H9 (cell line): ENCODE data around the gene RASSF3. TPM values are rescaled to one million over a fixed set of nuclear protein-coding genes. Genes with fewer than 3 reads are reported as not detected.

Experiments used
- DNase-seq: peaks from one replicate; pipeline ENCODE4 v3.0.0-alpha.2; 2017
- H2AFZ ChIP-seq: one replicate; pipeline ENCODE4 v1.6.1; 2013; ENCODE audit warnings: mild to moderate bottlenecking, low read length, control low read depth, moderate library complexity
- H2AK5ac ChIP-seq: 2 replicates; pipeline ENCODE4 v1.6.1; 2013; ENCODE audit warnings: low read length, control low read depth, mixed read lengths; ENCODE audit not compliant: insufficient read length
- H2BK120ac ChIP-seq: one replicate; pipeline ENCODE4 v1.6.1; 2013; ENCODE audit warnings: low read depth, mild to moderate bottlenecking, low read length, control low read depth, inconsistent platforms; ENCODE audit not compliant: poor library complexity, severe bottlenecking
- H2BK12ac ChIP-seq: 2 replicates; pipeline ENCODE4 v1.6.1; 2013; ENCODE audit warnings: low read length, control low read depth, mixed read lengths, low read depth; ENCODE audit not compliant: insufficient read length
- H2BK15ac ChIP-seq: 2 replicates; pipeline ENCODE4 v1.6.1; 2013; ENCODE audit warnings: low read depth, low read length, control low read depth
- H2BK20ac ChIP-seq: one replicate; pipeline ENCODE4 v1.6.1; 2013; ENCODE audit warnings: low read depth, mild to moderate bottlenecking, low read length, control low read depth, inconsistent platforms; ENCODE audit not compliant: poor library complexity, severe bottlenecking
- H2BK5ac ChIP-seq: 2 replicates; pipeline ENCODE4 v1.6.1; 2013; ENCODE audit warnings: low read length, control low read depth, mixed read lengths; ENCODE audit not compliant: insufficient read length
- H3K14ac ChIP-seq: 2 replicates; pipeline ENCODE4 v1.6.1; 2013; ENCODE audit warnings: low read length, control low read depth; ENCODE audit not compliant: insufficient read depth
- H3K18ac ChIP-seq: 2 replicates; pipeline ENCODE4 v1.6.1; 2013; ENCODE audit warnings: low read depth, mild to moderate bottlenecking, mixed read lengths, low read length, control low read depth; ENCODE audit not compliant: insufficient read length
- H3K23ac ChIP-seq: 2 replicates; pipeline ENCODE4 v1.6.1; 2013; ENCODE audit warnings: low read length, control low read depth, mixed read lengths, low read depth; ENCODE audit not compliant: insufficient read length
- H3K23me2 ChIP-seq: 2 replicates; pipeline ENCODE4 v1.6.1; 2013; ENCODE audit warnings: low read depth, mild to moderate bottlenecking, mixed read lengths, low read length, control low read depth; ENCODE audit not compliant: insufficient read length, poor library complexity, severe bottlenecking
- H3K27ac ChIP-seq: 2 replicates; pipeline ENCODE4 v1.5.1; 2013; ENCODE audit warnings: low read length, control low read depth, mixed read lengths, low read depth; ENCODE audit not compliant: insufficient read length
- H3K27me3 ChIP-seq: 2 replicates; pipeline ENCODE4 v1.6.1; 2013; ENCODE audit warnings: low read length, control low read depth, inconsistent platforms; ENCODE audit not compliant: insufficient read depth
- H3K4ac ChIP-seq: 2 replicates; pipeline ENCODE4 v1.6.1; 2013; ENCODE audit warnings: low read depth, mild to moderate bottlenecking, control low read depth, inconsistent platforms, low read length, moderate library complexity
- H3K4me1 ChIP-seq: 2 replicates; pipeline ENCODE4 v1.6.1; 2013; ENCODE audit warnings: low read length, control low read depth, inconsistent platforms; ENCODE audit not compliant: insufficient read depth
- H3K4me2 ChIP-seq: 2 replicates; pipeline ENCODE4 v1.6.1; 2013; ENCODE audit warnings: low read length, control low read depth, mixed read lengths; ENCODE audit not compliant: insufficient read length, insufficient read depth
- H3K56ac ChIP-seq: 2 replicates; pipeline ENCODE4 v1.6.1; 2013; ENCODE audit warnings: low read depth, mild to moderate bottlenecking, mixed read lengths, low read length, control low read depth; ENCODE audit not compliant: insufficient read length
- H3K79me1 ChIP-seq: 2 replicates; pipeline ENCODE4 v1.6.1; 2013; ENCODE audit warnings: low read depth, mild to moderate bottlenecking, moderate library complexity, low read length, control low read depth, inconsistent platforms; ENCODE audit not compliant: insufficient read depth, poor library complexity, severe bottlenecking
- H3K79me2 ChIP-seq: 2 replicates; pipeline ENCODE4 v1.6.1; 2013; ENCODE audit warnings: low read length, control low read depth, inconsistent platforms; ENCODE audit not compliant: insufficient read depth
- H3K9ac ChIP-seq: 2 replicates; pipeline ENCODE4 v1.6.1; 2013; ENCODE audit warnings: low read length, control low read depth, mixed read lengths; ENCODE audit not compliant: insufficient read length; ENCODE audit errors: extremely low read depth
- H3K9me3 ChIP-seq: one replicate; pipeline ENCODE4 v1.6.1; 2013; ENCODE audit warnings: low read depth, low read length, inconsistent platforms; ENCODE audit not compliant: control insufficient read depth
- H3T11ph ChIP-seq: one replicate; pipeline ENCODE4 v1.6.1; 2013; ENCODE audit warnings: mild to moderate bottlenecking, low read length, control low read depth, inconsistent platforms
- H4K20me1 ChIP-seq: one replicate; pipeline ENCODE4 v1.6.1; 2013; ENCODE audit not compliant: control insufficient read depth, insufficient read length, insufficient read depth
- H4K5ac ChIP-seq: 2 replicates; pipeline ENCODE4 v1.6.1; 2013; ENCODE audit warnings: low read depth, mild to moderate bottlenecking, mixed read lengths, low read length, control low read depth; ENCODE audit not compliant: insufficient read length
- H4K8ac ChIP-seq: replicated peaks from 2 replicates; pipeline ENCODE4 v1.6.1; 2013; ENCODE audit warnings: low read length, control low read depth, mixed read lengths, low read depth; ENCODE audit not compliant: insufficient read length
- H4K91ac ChIP-seq: 2 replicates; pipeline ENCODE4 v1.6.1; 2013; ENCODE audit warnings: low read depth, mild to moderate bottlenecking, moderate library complexity, mixed read lengths, low read length, control low read depth; ENCODE audit not compliant: insufficient read length
- H3K27ac Mint-ChIP-seq, 3 experiments: 2 replicates in 2 of 3; 3 replicates in 1 of 3; pipeline ENCODE4 v1.8.0; 2020 to 2021; ENCODE audit warnings: mixed read lengths in 3 of 3, mild to moderate bottlenecking in 1 of 3, moderate library complexity in 1 of 3
- H3K27me3 Mint-ChIP-seq: 2 replicates; pipeline ENCODE4 v1.8.0; 2021; ENCODE audit warnings: low read depth, mild to moderate bottlenecking, moderate library complexity, mixed read lengths
- H3K36me3 Mint-ChIP-seq, 3 experiments: 2 replicates in 2 of 3; 3 replicates in 1 of 3; pipeline ENCODE4 v1.8.0; 2020 to 2021; ENCODE audit warnings: low read depth in 3 of 3, mixed read lengths in 3 of 3; ENCODE audit not compliant: insufficient read depth in 1 of 3
- H3K4me1 Mint-ChIP-seq, 2 experiments: 2 replicates each; pipeline ENCODE4 v1.8.0; 2020; ENCODE audit warnings: mixed read lengths in 2 of 2
- H3K4me3 Mint-ChIP-seq, 2 experiments: 2 replicates in 1 of 2; 3 replicates in 1 of 2; pipeline ENCODE4 v1.8.0; 2020 to 2021; ENCODE audit warnings: mild to moderate bottlenecking in 2 of 2, mixed read lengths in 2 of 2, moderate library complexity in 1 of 2
- H3K9me3 Mint-ChIP-seq, 2 experiments: 2 replicates in 1 of 2; 3 replicates in 1 of 2; pipeline ENCODE4 v1.8.0; 2020; ENCODE audit warnings: mild to moderate bottlenecking in 2 of 2, mixed read lengths in 2 of 2, moderate library complexity in 1 of 2
- WGBS: extraction: QIAGEN DNeasy Blood & Tissue Kit; methylation state at CpG from one replicate; pipeline ENCODE4 v1.1.7; 2013; ENCODE audit warnings: missing lambda C conversion rate, low lambda C conversion rate, mixed read lengths; ENCODE audit not compliant: insufficient read length; ENCODE audit errors: extremely low coverage; 5-methylcytosine and 5-hydroxymethylcytosine counted together
- long read RNA-seq: library from polyadenylated mRNA; unstranded; transcript quantifications from one replicate; pipeline ENCODE4 v2.0.0, GENCODE V29; 2020
- total RNA-seq: library from RNA; stranded (reverse); gene quantifications from 2 replicates; pipeline ENCODE4 v1.2.1, GENCODE V29; 2021
- TF ChIP-seq, protein P1 (sequence below): fragments of 200-600 bp; sonication (generic); conservative IDR thresholded peaks from 3 replicates; pipeline ENCODE4 v1.8.0; 2021; ENCODE audit warnings: antibody characterized with exemption, mild to moderate bottlenecking

Gene RASSF3, protein sequence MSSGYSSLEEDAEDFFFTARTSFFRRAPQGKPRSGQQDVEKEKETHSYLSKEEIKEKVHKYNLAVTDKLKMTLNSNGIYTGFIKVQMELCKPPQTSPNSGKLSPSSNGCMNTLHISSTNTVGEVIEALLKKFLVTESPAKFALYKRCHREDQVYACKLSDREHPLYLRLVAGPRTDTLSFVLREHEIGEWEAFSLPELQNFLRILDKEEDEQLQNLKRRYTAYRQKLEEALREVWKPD
- total RNA-seq, result 45.1 and 45.9 TPM in 2 replicates
- long read RNA-seq, partial matches to known transcripts, result 0 of 4 reads
- long read RNA-seq, other reads (novel, unspliced or antisense), result 4 of 4 reads

DNA sequence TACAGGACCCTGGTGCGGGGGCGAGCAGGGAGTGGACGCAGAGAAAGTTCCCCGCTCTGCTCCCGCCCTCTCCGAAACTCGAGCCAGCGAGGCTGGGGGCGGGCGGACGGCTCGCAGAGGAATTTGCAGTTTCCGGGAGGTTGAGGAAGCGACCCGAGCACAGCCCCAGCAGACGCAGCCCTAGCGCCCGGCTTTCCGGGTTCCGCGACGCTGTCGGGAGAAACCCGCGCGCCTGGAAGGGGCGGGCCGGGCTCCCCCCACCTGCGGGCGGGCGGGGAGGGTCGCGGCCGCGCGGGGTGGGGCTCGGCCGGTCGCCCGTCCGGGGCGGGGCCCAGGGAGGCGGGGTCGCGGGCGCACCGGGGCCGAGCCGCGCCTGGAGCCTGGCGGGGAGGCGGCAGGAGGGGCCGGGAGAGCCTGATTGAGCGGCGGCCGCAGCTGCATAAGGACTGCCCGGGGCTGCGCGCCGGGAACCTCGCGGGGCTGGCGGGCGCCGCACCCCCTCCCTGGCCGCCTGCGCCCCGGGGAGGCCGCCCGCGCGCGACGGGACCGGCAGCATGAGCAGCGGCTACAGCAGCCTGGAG lies at the start of gene RASSF3:
Gene RASSF3 (plus strand): TSS at position 417 of the 581 bp plus-strand sequence. CDS start 138 bp downstream, at position 555.
- Histone ChIP-seq H3K9me3 (no peaks in the 10 kb centered on the region), H3K79me1 (peaks cover 8% of the 10 kb centered on the region), H2BK15ac (no peak within 1 kb of the TSS), H4K8ac (no peak within 1 kb of the TSS), H2BK20ac (no peak within 1 kb of the TSS), H3K4me1 (no peaks in the 10 kb centered on the region), H3K23me2 (peaks cover 24% of the 10 kb centered on the region), H3K27ac (peak within 1 kb of the TSS; percentile 62), H2AK5ac (no peak within 1 kb of the TSS), H2BK12ac (no peak within 1 kb of the TSS), H4K20me1 (no peaks in the 10 kb centered on the region), H3K4ac (no peak within 1 kb of the TSS), H3K14ac (peak within 1 kb of the TSS; percentile 67), H3K9ac (peak within 1 kb of the TSS; percentile 62), H2AFZ (no peak within 1 kb of the TSS), H3K56ac (no peak within 1 kb of the TSS), H2BK5ac (no peak within 1 kb of the TSS), H3K23ac (no peak within 1 kb of the TSS), H3K4me2 (peak within 1 kb of the TSS; percentile 91), H3K79me2 (peaks cover 20% of the 10 kb centered on the region; the same call in 1 of the 2 replicates), H2BK120ac (no peak within 1 kb of the TSS), H4K5ac (no peak within 1 kb of the TSS), H3K27me3 (no peaks in the 10 kb centered on the region), H3K18ac (peak within 1 kb of the TSS; percentile 30), H3T11ph (no peak within 1 kb of the TSS), H4K91ac (no peak within 1 kb of the TSS)
- H3K9me3 Mint-ChIP-seq, result no peaks in the 10 kb centered on the region
- TF ChIP-seq, protein P1, sequence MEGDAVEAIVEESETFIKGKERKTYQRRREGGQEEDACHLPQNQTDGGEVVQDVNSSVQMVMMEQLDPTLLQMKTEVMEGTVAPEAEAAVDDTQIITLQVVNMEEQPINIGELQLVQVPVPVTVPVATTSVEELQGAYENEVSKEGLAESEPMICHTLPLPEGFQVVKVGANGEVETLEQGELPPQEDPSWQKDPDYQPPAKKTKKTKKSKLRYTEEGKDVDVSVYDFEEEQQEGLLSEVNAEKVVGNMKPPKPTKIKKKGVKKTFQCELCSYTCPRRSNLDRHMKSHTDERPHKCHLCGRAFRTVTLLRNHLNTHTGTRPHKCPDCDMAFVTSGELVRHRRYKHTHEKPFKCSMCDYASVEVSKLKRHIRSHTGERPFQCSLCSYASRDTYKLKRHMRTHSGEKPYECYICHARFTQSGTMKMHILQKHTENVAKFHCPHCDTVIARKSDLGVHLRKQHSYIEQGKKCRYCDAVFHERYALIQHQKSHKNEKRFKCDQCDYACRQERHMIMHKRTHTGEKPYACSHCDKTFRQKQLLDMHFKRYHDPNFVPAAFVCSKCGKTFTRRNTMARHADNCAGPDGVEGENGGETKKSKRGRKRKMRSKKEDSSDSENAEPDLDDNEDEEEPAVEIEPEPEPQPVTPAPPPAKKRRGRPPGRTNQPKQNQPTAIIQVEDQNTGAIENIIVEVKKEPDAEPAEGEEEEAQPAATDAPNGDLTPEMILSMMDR, result no peak
- H3K27me3 Mint-ChIP-seq, result no peaks in the 10 kb centered on the region
- no CpG with 5 or more reads among the region's 76 CpGs for WGBS
- peak; percentile 90 for DNase-seq
- H3K36me3 Mint-ChIP-seq, result peaks cover 3 to 11% (median 11%) of the 10 kb centered on the region in 3 experiments; a peak in 4 of 7 replicates
- peak within 1 kb of the TSS; percentile 92 to 97 (median 94) for H3K27ac Mint-ChIP-seq
- H3K4me3 Mint-ChIP-seq, result peak within 1 kb of the TSS; percentile 87 to 94
- peaks cover 18 to 28% of the 10 kb centered on the region in 2 experiments for H3K4me1 Mint-ChIP-seq
